T follicular helper cell (primary cell): ENCODE measurements around the gene INSL6.
A peak's percentile ranks its signal among the peaks of the same experiment; 100 is the strongest.
"Not testable (repeated sequence)": the region's sequence is repeated elsewhere in the genome, so short reads cannot be mapped to it uniquely, and the experiment has no call there.

ENCODE experiments used
- DNase-seq: peaks from one replicate; pipeline ENCODE4 v3.0.0-alpha.2; 2020; ENCODE audit warnings: low read depth
- total RNA-seq, 2 experiments: gene quantifications; one replicate each; lab custom pipeline; 2026; lab: John Stamatoyannopoulos, UW

INSL6 gene, protein sequence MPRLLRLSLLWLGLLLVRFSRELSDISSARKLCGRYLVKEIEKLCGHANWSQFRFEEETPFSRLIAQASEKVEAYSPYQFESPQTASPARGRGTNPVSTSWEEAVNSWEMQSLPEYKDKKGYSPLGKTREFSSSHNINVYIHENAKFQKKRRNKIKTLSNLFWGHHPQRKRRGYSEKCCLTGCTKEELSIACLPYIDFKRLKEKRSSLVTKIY
- 0 to 0.18 reads per million in 2 experiments for total RNA-seq

GRCh38 chr9:5185220-5185840 is at the start of gene INSL6:
Gene INSL6 (minus strand): TSS chr9:5185639. CDS start chr9:5185602, 37 bp downstream.
- DNase-seq = no peak

GRCh38 chr9:5231212-5231611 is 45.8 kb upstream of the INSL6 start, which contains the start of gene INSL4:
Gene INSL4 (plus strand): TSS chr9:5231419. CDS start chr9:5231524, 105 bp downstream.
- DNase-seq = no peak

DNA sequence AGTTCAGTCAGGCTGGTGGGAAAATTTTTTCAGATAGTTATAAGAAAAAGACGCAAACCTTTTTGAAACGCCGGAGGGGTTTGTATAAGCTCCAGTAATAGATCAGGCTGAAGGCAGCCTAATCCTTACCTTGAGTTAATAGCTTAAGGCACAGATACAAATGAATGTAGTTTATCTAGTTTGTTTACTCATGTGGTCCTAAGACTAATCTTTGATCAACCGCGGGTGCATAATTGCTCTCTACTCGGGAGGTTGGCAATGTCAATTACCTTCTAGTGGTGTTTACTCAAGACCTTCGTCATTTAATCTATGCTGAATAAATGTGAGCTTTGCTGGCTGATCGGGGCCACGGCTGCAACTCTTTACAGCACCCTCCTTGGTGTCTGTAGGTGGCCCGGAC is 45.1 kb upstream of the INSL6 start:
- DNase-seq = no peak

GRCh38 chr9:5205071-5205470 is 19.6 kb upstream of the INSL6 start:
- no peak for DNase-seq

- no peak for DNase-seq
These were observed 10.0 kb upstream of the INSL6 start for GRCh38 chr9:5195463-5195862.

DNA sequence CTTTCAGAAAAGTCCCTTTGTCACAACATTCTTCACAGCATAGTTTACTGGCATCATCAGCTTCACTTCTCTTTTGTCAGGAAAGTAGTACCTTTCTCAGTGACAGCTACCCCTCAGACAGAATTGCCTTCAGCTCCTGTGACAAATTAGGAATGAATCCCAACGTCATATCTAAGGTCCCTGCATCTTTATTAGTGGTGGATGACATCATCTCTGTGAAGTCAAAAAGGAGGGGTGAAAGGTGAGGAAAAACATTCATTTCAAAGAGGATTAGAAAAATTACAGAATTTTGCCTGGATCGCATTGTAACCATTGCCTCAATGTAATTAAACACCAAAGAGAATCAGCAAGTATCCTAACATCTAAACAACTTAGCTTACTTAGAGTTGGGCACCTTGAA is 7.9 kb upstream of the INSL6 start:
- DNase-seq = no peak

- DNase-seq = no peak
These were observed 6.5 kb upstream of the INSL6 start for GRCh38 chr9:5191985-5192384.

GRCh38 chr9:5188060-5188984 is 2.9 kb upstream of the INSL6 start:
- no peak for DNase-seq

DNA sequence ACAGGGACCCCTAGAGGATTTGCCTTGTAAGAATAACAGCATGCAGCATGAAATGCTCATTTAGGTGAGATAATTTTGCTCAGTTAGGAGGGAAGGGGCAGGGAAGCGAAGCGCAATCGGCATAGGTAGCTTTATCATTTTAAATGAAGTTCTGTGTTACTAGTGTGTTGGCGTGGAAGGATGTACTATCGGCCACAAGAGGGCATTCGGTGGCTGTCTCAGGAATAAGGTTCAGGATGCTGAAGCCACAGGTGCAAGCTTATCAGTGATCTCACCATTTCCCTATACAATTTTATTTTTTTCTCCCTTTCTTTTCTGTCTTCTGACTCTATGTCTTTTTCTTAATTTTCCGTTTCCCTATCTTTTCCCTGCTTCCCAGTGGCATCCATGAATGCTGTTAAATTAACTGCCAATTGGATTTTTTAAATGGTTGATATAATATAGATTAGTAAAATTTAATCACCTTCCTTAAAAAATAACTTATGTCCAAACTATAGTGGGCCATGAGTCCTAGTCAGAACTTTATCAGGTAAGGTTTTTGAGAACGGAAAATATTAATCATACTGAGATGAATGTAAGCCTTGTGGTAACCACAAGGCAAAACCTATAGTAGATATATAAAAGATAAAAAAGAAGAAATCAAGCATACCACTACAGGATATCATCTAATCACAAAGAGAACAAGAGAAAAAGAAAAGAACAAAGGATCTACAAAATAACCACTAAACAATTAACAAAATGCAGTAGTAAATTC is 1.2 kb upstream of the INSL6 start:
- DNase-seq = peak; percentile 39

DNA sequence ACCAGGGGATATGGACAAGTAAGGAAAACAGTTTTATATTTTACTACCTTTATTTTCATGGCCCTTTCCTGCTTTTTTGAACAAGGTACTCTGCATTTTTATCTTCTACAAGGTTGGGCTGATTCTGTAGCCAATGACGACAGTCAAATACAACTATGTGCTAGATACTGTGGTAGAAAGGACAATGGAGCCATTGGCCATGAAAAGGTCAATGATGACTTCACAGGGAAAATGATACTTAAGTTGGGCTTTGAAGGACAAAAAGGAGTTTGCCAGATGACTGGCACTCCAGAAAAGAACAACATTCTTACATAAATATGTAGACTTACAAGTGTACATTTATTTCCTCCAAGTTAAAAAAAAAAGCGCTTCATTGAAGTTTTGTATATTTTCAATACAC is 663 bp downstream of the INSL6 start:
- DNase-seq = no peak

DNA sequence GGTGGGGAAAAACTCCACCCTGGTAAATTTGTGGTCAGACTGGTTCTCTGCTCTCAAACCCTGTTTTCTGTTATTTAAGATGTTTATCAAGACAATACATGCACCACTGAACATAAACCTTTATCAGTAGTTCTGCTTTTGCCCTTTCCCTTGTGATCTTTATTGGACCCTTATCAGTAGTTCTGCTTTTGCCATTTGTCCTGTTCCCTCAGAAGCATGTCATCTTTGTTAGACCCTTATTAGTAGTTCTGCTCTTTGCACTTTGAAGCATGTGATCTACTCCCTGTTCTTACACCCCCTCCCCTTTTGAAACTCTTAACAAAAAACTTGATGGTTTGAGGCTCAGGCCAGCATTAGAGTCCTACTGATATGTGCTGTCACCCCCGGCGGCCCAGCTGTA is 4.8 kb downstream of the INSL6 start:
- DNase-seq = not testable (repeated sequence)

- DNase-seq = no peak
These were observed 7.2 kb downstream of the INSL6 start for GRCh38 chr9:5178126-5178805.

- no peak for DNase-seq
These were observed 39.2 kb downstream of the INSL6 start for GRCh38 chr9:5146241-5146640.

GRCh38 chr9:5144217-5144616 is 41.2 kb downstream of the INSL6 start:
- DNase-seq = no peak

DNA sequence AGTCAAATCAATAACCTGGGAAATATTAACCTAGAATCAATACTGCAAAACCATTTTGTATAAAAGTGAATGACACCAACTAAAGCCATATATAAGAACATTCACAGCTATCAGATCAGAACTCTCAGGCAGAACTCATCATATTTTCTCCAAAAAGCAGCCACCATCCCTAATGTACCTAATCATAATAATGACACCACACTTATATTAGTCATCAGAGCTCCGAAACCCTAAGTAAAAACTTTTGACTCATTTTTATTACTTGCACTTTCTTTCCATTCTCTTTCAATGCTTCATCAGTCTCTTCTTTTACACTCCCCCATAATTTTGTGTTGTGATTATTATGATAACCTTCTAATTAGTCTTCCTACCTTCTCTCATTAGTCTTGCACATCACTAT is 45.3 kb downstream of the INSL6 start:
- DNase-seq = no peak

GRCh38 chr9:5122516-5122915 is 62.9 kb downstream of the INSL6 start:
- no peak for DNase-seq

GRCh38 chr9:5122116-5122515 is 63.3 kb downstream of the INSL6 start:
- no peak for DNase-seq

GRCh38 chr9:5113994-5114748 is 71.3 kb downstream of the INSL6 start:
- DNase-seq = no peak
